ENCODE results near the gene SLC6A17.

SLC6A17 gene

DNA sequence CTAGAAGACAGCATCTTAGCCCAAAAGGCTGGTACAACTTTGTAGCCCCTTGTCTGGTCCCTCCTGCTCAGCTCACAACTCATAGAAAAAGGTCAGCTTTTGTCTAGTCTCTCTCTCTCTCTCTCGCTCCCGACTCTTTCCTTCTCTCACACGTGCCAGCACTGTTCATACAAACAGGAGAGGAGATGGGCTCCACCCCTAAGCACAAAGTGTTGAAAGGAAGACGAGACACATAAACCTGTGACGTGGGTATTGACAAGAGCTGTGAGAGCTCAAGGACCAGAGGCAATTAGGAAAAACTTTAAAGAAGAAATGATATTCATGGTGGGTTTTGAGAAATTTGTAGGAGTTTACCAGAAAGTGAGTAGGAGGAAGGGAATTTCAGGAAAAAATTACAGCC, 36.3 kb downstream of the SLC6A17 start:
- no peak overlapping the region for H4K8ac ChIP-seq (ENCODE audit: low read depth, low read length)
- peak overlapping the region; percentile 90 for H3K27ac ChIP-seq (ENCODE audit: low read depth, low read length)
- H3K36me3 ChIP-seq (ENCODE audit: control insufficient read depth in 1 of 2, insufficient read depth in 2 of 2, low read length in 2 of 2), result no peaks in the 10 kb centered on the region
- H3K9me3 ChIP-seq (ENCODE audit: insufficient read depth, low read depth, low read length), result peaks cover 2% of the 10 kb centered on the region
- no peak overlapping the region for H2AFZ ChIP-seq (ENCODE audit: insufficient read depth, low read length, poor library complexity)
- no peak overlapping the region for H3K18ac ChIP-seq (ENCODE audit: low read length)
- H3K9ac ChIP-seq (ENCODE audit: low read length), result no peak overlapping the region
- H3K23ac ChIP-seq (ENCODE audit: low read length), result no peak overlapping the region
- peaks cover 12% of the 10 kb centered on the region for H3K79me1 ChIP-seq (ENCODE audit: low read length)
- H3K79me2 ChIP-seq (ENCODE audit: control insufficient read depth, insufficient read depth, low read length, poor library complexity), result peaks cover 3% of the 10 kb centered on the region
- H4K12ac ChIP-seq (ENCODE audit: low read depth, low read length), result no peak overlapping the region
- no peak overlapping the region for H4K91ac ChIP-seq (ENCODE audit: low read depth, low read length)
- H2BK12ac ChIP-seq (ENCODE audit: low read length), result no peak overlapping the region
- no peak overlapping the region for H3K4me2 ChIP-seq (ENCODE audit: low read length)
- no CpG with 5 or more reads among the region's 5 CpGs for WGBS (ENCODE audit: extremely low coverage, insufficient coverage, insufficient read length)
- H3K4ac ChIP-seq (ENCODE audit: low read depth, low read length), result no peak overlapping the region
- no peak overlapping the region for H2BK120ac ChIP-seq (ENCODE audit: insufficient read depth, low read length, poor library complexity)
- peak in 1 of 2 donors; percentile 52 for DNase-seq
- no peak overlapping the region for H3K14ac ChIP-seq (ENCODE audit: low read length)
- H3K4me3 ChIP-seq (ENCODE audit: low read depth, low read length), result no peak overlapping the region
- no peak overlapping the region for H2BK5ac ChIP-seq (ENCODE audit: low read depth, low read length, poor library complexity)
- H3K4me1 ChIP-seq (ENCODE audit: control insufficient read depth in 1 of 2, insufficient read depth in 2 of 2, low read length in 2 of 2), result peaks cover 17 to 27% of the 10 kb centered on the region in 2 experiments
- H3K27me3 ChIP-seq (ENCODE audit: insufficient read depth, low read length), result no peaks in the 10 kb centered on the region
- H2AK5ac ChIP-seq (ENCODE audit: low read length), result no peak overlapping the region

DNA sequence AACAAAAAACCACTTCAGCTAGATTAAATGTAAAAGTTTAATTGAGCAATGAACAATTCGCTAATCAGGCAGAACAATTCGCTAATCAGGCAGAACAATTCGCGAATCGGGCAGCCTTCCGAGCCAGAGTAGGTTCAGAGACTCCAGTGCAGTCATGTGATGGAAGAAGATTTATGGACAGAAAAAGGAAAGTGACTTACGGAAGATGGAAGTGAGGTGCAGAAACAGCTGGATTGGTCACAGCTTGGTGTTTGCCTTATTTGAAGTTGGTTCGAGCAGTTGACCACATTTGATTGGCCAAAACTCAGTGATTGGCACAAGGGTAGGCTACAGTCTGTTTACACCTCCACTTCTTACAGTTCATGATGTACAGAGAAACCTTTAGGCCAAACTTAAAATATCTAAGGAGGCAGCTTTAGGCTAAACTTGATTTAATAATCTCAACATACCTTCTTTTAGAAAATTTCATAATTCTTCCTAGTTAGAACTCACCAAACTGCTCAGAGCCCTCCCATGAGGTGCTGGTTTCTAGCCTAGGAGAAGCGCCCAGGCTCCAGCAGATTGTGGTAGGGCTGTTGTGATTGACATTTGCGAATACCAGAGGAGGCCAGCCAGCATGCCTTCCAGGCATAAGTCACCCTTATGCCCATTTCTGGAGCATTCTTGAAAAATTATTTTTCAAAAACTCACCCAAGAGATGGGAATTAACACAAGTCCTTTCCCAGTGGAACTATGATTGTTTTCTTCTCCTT, 37.0 kb downstream of the SLC6A17 start:
- Histone ChIP-seq H3K27me3 (ENCODE audit: insufficient read depth, low read length) (no peaks in the 10 kb centered on the region), H3K79me2 (ENCODE audit: control insufficient read depth, insufficient read depth, low read length, poor library complexity) (peaks cover 3% of the 10 kb centered on the region)
- no CpG with 5 or more reads among the region's 10 CpGs for WGBS (ENCODE audit: extremely low coverage, insufficient coverage, insufficient read length)

DNA sequence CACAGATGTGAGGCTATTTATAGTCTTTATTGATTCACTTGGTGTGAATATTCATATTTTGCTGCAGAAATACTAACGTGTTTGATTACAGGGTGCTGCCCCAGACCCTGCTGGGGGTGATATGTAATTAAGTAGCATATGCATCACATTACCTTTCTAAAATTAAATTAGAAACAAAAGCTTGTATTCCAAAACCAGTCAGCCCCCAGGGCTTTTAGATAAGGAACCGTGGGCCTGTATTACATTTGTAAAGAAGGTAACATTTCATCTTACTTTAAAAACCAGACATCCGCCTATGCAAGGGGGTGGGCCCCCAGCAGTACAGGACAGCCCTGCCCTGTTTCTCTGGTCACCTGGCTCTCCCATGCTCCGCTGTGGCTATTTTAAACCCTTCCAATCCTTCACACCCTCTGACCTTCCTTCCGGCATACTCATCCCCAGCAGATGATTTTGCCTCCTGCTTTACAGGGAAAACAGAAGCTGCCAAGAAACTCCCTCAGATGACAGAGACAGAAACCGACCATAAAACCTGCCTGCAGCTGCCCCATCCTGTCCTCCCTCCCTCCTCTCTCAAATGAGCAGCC, 37.8 kb downstream of the SLC6A17 start:
- Histone ChIP-seq H2BK5ac (ENCODE audit: low read depth, low read length, poor library complexity) (peak overlapping the region; percentile 89), H2BK12ac (ENCODE audit: low read length) (no peak overlapping the region), H2AK5ac (ENCODE audit: low read length) (no peak overlapping the region), H4K91ac (ENCODE audit: low read depth, low read length) (peak overlapping the region; percentile 91), H3K79me2 (ENCODE audit: control insufficient read depth, insufficient read depth, low read length, poor library complexity) (peaks cover 3% of the 10 kb centered on the region), H3K18ac (ENCODE audit: low read length) (no peak overlapping the region), H3K27me3 (ENCODE audit: insufficient read depth, low read length) (no peaks in the 10 kb centered on the region), H3K23ac (ENCODE audit: low read length) (no peak overlapping the region), H3K36me3 (ENCODE audit: control insufficient read depth in 1 of 2, insufficient read depth in 2 of 2, low read length in 2 of 2) (no peaks in the 10 kb centered on the region), H3K4me1 (ENCODE audit: control insufficient read depth in 1 of 2, insufficient read depth in 2 of 2, low read length in 2 of 2) (peaks cover 17 to 27% of the 10 kb centered on the region in 2 experiments), H2BK120ac (ENCODE audit: insufficient read depth, low read length, poor library complexity) (peak overlapping the region; percentile 97), H3K4me2 (ENCODE audit: low read length) (peak overlapping the region; percentile 32), H3K4me3 (ENCODE audit: low read depth, low read length) (no peak overlapping the region), H4K8ac (ENCODE audit: low read depth, low read length) (peak overlapping the region; percentile 67), H3K9me3 (ENCODE audit: insufficient read depth, low read depth, low read length) (peaks cover 2% of the 10 kb centered on the region), H3K9ac (ENCODE audit: low read length) (no peak overlapping the region), H3K14ac (ENCODE audit: low read length) (no peak overlapping the region), H2AFZ (ENCODE audit: insufficient read depth, low read length, poor library complexity) (no peak overlapping the region), H4K12ac (ENCODE audit: low read depth, low read length) (no peak overlapping the region), H3K4ac (ENCODE audit: low read depth, low read length) (no peak overlapping the region), H3K79me1 (ENCODE audit: low read length) (peaks cover 12% of the 10 kb centered on the region), H3K27ac (ENCODE audit: low read depth, low read length) (peak overlapping the region; percentile 93)
- no CpG with 5 or more reads among the region's 6 CpGs for WGBS (ENCODE audit: extremely low coverage, insufficient coverage, insufficient read length)
- DNase-seq, result peak; percentile 69 to 84

More for the DNA sequence above, 37.0 kb downstream of the SLC6A17 start:
- H3K4me2 ChIP-seq (ENCODE audit: low read length), result peak overlapping the region; percentile 39
- H4K8ac ChIP-seq (ENCODE audit: low read depth, low read length), result no peak overlapping the region
- H4K91ac ChIP-seq (ENCODE audit: low read depth, low read length), result peak overlapping the region; percentile 64
- no peak overlapping the region for H3K18ac ChIP-seq (ENCODE audit: low read length)
- no peak overlapping the region for H2AK5ac ChIP-seq (ENCODE audit: low read length)
- H3K4ac ChIP-seq (ENCODE audit: low read depth, low read length), result no peak overlapping the region
- peak overlapping the region; percentile 71 for H2BK5ac ChIP-seq (ENCODE audit: low read depth, low read length, poor library complexity)
- H2BK12ac ChIP-seq (ENCODE audit: low read length), result peak overlapping the region; percentile 78
- H4K12ac ChIP-seq (ENCODE audit: low read depth, low read length), result no peak overlapping the region
- no peak overlapping the region for H3K4me3 ChIP-seq (ENCODE audit: low read depth, low read length)
- H2BK120ac ChIP-seq (ENCODE audit: insufficient read depth, low read length, poor library complexity), result peak overlapping the region; percentile 29
- no peaks in the 10 kb centered on the region for H3K36me3 ChIP-seq (ENCODE audit: control insufficient read depth in 1 of 2, insufficient read depth in 2 of 2, low read length in 2 of 2)
- H3K4me1 ChIP-seq (ENCODE audit: control insufficient read depth in 1 of 2, insufficient read depth in 2 of 2, low read length in 2 of 2), result peaks cover 17 to 27% of the 10 kb centered on the region in 2 experiments
- H3K9me3 ChIP-seq (ENCODE audit: insufficient read depth, low read depth, low read length), result peaks cover 2% of the 10 kb centered on the region
- no peak overlapping the region for H3K14ac ChIP-seq (ENCODE audit: low read length)
- H3K23ac ChIP-seq (ENCODE audit: low read length), result no peak overlapping the region
- peaks cover 12% of the 10 kb centered on the region for H3K79me1 ChIP-seq (ENCODE audit: low read length)
- no peak overlapping the region for H3K9ac ChIP-seq (ENCODE audit: low read length)
- no peak overlapping the region for H2AFZ ChIP-seq (ENCODE audit: insufficient read depth, low read length, poor library complexity)
- peak overlapping the region; percentile 90 for H3K27ac ChIP-seq (ENCODE audit: low read depth, low read length)
- DNase-seq, result peak; percentile 97

DNA sequence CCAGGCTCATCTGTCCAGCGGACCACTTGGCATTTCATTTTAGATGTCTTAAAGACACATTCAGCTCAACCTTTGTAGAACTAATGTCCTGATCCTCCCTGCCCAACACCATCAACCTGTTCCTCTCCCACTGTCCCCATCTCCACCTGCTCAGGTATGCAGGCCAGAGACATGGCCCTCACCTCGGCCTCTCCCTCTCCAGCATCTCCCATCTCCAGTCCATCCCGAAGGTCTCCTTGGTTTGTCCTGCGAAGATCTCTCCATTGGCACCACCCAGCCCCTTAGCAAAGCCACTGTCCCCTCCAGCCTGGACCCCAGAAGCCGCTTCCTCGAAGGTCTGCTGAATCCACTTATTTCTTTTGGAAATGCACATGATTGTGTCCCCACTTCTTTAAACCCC, 38.9 kb downstream of the SLC6A17 start:
- Histone ChIP-seq H4K12ac (ENCODE audit: low read depth, low read length) (no peak overlapping the region), H3K18ac (ENCODE audit: low read length) (peak overlapping the region; percentile 58), H3K27ac (ENCODE audit: low read depth, low read length) (peak overlapping the region; percentile 93), H3K23ac (ENCODE audit: low read length) (no peak overlapping the region), H2BK5ac (ENCODE audit: low read depth, low read length, poor library complexity) (no peak overlapping the region), H3K9me3 (ENCODE audit: insufficient read depth, low read depth, low read length) (no peaks in the 10 kb centered on the region), H3K4me2 (ENCODE audit: low read length) (no peak overlapping the region), H3K4me1 (ENCODE audit: control insufficient read depth in 1 of 2, insufficient read depth in 2 of 2, low read length in 2 of 2) (peaks cover 17 to 27% of the 10 kb centered on the region in 2 experiments), H3K4ac (ENCODE audit: low read depth, low read length) (no peak overlapping the region), H3K27me3 (ENCODE audit: insufficient read depth, low read length) (no peaks in the 10 kb centered on the region), H4K8ac (ENCODE audit: low read depth, low read length) (no peak overlapping the region), H3K36me3 (ENCODE audit: control insufficient read depth in 1 of 2, insufficient read depth in 2 of 2, low read length in 2 of 2) (no peaks in the 10 kb centered on the region), H3K4me3 (ENCODE audit: low read depth, low read length) (no peak overlapping the region), H3K79me1 (ENCODE audit: low read length) (peaks cover 12% of the 10 kb centered on the region), H2BK12ac (ENCODE audit: low read length) (peak overlapping the region; percentile 90), H3K14ac (ENCODE audit: low read length) (peak overlapping the region; percentile 81), H3K9ac (ENCODE audit: low read length) (no peak overlapping the region), H2AFZ (ENCODE audit: insufficient read depth, low read length, poor library complexity) (no peak overlapping the region), H2BK120ac (ENCODE audit: insufficient read depth, low read length, poor library complexity) (peak overlapping the region; percentile 97), H4K91ac (ENCODE audit: low read depth, low read length) (peak overlapping the region; percentile 91), H3K79me2 (ENCODE audit: control insufficient read depth, insufficient read depth, low read length, poor library complexity) (peaks cover 3% of the 10 kb centered on the region), H2AK5ac (ENCODE audit: low read length) (peak overlapping the region; percentile 42)
- DNase-seq, result no peak
- no CpG with 5 or more reads among the region's 6 CpGs for WGBS (ENCODE audit: extremely low coverage, insufficient coverage, insufficient read length)

All from trophoblast cell (in vitro differentiated cells and primary cell).